IPS-18c (cell line): ENCODE measurements around the gene SHISAL1.
"Not testable (repeated sequence)": the region's sequence is repeated elsewhere in the genome, so short reads cannot be mapped to it uniquely, and the experiment has no call there.

Experiments
- H3K4me3 ChIP-seq: 2 replicates; pipeline ENCODE4 v1.7.0; 2013; ENCODE audit warnings: low read depth, mild to moderate bottlenecking, low read length, moderate library complexity; ENCODE audit not compliant: insufficient read depth
- H3K9me3 ChIP-seq: one replicate; pipeline ENCODE4 v1.6.1; 2013; ENCODE audit warnings: mild to moderate bottlenecking, low read length, moderate library complexity; ENCODE audit not compliant: control insufficient read depth, insufficient read depth

SHISAL1 gene

DNA sequence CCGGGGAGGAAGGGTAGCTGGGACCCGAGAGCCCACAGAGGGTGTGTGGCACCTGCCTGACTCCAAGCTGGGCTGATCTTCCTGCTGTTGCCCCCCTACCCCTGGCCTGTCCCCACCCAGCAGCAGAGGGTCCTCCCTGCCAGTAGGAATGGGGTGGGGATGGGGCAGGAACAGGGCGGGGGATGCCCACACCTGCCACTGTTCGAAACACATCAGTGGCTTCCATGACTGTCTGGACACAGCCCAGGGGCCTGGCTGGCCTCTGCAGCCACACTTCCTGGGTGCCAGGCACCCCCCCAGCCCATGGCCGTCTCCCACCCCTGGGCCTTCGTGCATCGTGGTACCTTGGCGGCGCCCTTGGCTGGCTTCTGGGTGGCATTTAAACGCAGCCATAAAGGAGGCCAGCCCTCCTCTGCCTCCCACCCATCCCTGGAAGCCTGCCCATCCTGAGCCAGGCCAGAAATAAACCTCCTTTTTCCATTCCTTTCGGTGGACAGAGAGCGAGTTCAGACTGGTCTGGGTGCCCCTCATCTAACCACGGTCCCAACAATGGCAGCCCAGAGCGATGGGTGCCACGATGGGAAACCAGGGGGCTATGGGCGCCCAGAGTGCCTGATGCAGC lies 745 bp upstream of the SHISAL1 start:
- Histone ChIP-seq H3K4me3 (no peak overlapping the region), H3K9me3 (no peaks in the 10 kb centered on the region)

DNA sequence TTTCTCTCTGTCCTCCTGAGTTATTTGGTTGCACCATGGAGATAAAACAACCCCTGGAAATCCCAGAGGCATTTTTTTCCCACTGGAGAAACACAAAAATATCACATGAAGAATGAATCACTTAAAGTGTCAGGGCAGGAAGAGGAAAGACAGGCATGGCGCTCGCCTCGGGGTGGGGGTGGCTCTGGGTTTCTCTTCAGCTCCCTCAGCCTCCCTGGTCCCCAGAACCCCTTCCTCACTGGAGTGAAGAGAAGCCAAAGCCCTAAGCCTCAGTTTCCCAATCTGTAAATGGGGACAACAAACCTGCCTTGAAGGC lies 938 bp downstream of the SHISAL1 start:
- no peak overlapping the region for H3K4me3 ChIP-seq
- H3K9me3 ChIP-seq, result no peaks in the 10 kb centered on the region

DNA sequence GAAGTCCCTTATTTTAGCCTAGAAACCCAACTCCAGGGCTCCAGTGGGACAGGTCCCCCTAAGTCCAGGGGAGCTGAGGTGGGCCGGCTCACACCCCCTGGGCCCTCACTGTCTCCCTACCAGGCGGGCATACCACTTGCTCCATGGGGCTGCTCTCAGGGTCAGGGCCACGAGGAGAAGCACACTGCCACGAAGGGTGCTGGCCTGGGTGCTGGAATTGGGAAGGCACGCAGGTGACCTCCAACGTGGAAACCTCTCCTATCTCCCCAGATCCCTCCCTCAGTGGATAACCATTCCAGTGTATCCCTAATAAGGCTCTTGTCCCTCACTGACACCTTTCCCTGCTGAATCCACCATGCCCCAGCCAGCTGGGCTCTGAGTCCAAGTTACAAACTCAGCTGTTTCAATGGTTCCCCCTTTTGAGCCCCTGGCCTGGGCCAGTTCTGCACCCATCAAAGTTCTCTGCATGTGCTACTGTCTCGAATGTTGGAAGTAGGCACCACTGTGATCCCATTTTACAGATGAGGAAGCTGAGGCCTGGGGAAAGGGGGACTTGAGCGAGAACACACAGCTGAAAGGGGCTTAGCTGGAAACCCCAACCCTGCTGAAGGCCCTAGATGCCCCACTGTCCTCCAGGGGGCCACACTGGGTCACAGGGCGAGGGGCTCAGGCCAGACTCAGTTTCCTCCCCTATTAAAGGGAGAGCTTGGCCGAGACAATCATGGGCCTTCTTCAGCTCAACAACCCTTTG lies 1.5 kb downstream of the SHISAL1 start:
- Histone ChIP-seq H3K4me3 (no peak overlapping the region), H3K9me3 (no peaks in the 10 kb centered on the region)

DNA sequence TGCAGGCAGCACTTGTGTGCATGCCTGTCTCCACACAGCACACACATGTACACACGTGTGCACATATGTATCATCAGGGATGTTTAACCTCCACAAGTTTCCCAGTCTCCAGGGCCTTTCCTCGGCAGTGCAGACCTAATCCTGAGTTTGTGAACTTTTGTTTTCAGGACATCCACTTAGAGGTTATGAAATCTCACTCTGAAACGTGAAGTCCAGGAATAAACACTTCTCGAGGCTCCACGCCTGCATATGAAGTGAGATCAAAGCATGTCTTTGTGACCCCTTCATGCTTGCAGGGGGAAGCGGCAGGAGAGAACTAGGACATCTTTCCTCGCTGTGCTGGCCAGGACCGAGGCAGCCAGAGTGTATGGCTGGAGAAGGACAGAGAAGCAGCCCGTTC lies 3.1 kb downstream of the SHISAL1 start:
- no peak overlapping the region for H3K4me3 ChIP-seq
- H3K9me3 ChIP-seq, result peaks cover 4% of the 10 kb centered on the region

DNA sequence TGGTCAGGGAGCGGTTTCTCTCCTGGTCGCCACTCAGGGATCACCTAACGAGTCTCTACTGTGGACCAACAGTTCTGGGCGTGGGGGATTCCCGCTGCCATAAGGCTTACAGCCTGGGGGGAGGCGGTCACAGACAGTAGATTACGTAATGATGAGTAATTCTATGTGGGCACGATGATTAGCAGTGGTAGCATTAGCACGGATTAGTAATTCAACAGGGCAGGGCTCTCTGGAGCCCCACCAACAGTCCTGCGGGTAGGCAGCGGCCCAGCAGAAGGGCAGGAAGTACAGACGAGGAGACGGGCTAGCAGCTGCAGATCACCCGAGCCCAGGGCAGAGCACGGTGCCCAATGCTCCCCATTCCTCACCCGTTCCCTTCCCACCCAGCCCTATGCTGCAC lies 3.6 kb downstream of the SHISAL1 start:
- H3K4me3 ChIP-seq, result no peak overlapping the region

DNA sequence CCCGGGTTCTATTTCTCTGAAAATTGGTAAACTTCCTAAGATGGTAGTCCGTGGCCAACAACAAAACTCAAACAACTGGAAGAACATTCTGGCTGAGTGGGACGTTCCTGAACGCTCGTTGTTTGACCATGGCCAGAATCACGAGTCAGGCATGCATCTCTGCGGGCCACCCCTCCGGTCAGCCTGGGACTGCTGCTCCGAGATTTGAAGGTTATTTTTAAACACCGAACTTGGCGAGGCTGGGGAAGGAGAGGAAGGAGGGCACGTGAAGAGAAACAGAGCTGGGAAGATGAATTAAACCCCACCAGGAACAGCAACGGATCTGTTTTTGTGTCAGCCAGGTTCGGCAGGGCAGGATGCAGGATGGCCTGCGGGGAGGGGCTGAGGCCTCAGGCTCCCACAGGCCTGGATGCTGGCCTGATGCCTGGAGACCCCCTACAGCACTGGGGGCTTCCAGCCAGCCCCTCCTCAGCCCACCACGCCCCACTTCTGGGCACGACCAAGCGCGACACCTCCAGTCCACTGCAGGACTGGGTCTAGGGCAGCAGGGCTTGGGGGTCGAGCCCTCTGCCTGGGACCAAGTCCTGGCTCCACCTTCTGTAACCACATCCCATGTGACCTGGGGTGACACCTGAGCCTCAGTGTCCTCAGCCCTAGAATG lies 5.1 kb downstream of the SHISAL1 start:
- no peak overlapping the region for H3K4me3 ChIP-seq
- H3K9me3 ChIP-seq, result peaks cover 4% of the 10 kb centered on the region

More for the DNA sequence above, 3.6 kb downstream of the SHISAL1 start:
- peaks cover 4% of the 10 kb centered on the region for H3K9me3 ChIP-seq

DNA sequence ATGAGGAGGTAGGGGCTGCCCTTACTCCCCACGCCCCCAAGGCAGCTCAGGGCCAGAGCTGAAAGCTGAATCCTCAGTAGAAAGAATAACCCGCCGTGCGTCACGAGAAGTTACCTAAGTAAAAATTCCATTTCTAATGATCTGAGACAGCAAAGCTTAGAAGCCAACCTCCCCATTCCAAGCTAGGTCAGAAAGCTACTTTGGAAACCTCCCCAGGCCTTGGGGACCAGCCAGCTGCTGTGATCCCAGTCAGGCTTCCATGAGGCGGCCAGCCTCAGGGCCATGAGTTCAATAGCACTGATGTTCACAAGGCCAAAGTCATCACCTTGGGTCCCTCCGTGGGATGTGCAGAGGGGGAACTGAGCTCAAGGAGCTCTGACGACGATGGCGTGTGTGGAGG lies 6.9 kb downstream of the SHISAL1 start:
- no peak overlapping the region for H3K4me3 ChIP-seq
- H3K9me3 ChIP-seq, result peaks cover 4% of the 10 kb centered on the region

DNA sequence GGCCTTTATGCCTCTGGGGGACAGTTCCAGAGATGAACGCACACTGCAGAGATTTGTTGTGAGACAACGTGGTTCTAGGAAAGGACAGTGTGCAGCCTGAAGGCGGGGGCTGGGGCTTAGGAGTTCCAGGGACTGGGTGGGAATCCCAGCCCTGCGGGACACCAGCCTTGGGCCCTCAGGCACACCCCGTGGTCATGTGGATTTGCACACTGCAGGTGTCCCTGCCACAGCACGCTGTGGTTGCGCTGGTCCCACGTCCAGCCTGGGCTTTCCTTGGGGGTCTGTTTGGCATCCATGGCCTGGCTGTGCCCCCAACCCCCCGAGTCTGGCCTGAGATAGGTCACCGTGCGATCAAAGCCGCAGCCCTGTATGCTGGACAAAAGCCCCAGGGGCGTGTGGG lies 7.3 kb downstream of the SHISAL1 start:
- Histone ChIP-seq H3K9me3 (peaks cover 4% of the 10 kb centered on the region), H3K4me3 (no peak overlapping the region)

DNA sequence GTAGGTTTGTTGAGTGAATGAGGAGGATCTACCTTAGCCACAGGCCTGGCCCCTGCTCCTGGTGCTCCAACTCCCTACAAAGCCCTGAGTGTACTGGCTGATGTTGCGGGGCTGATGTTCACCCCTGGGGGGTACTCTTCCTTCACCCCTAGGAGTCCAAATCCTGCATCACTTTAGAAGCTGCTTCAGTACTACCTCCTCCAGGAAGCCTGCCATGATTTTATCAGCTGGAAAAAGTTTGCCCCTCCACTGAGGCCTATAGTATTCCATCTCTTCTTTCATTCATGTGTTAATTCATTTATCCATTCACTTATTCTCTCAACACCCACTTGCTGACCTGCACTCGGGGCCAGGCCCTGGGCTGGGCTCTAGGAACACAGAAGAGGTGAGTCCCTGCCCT lies 7.8 kb downstream of the SHISAL1 start:
- Histone ChIP-seq H3K4me3 (no peak overlapping the region), H3K9me3 (peaks cover 4% of the 10 kb centered on the region)

DNA sequence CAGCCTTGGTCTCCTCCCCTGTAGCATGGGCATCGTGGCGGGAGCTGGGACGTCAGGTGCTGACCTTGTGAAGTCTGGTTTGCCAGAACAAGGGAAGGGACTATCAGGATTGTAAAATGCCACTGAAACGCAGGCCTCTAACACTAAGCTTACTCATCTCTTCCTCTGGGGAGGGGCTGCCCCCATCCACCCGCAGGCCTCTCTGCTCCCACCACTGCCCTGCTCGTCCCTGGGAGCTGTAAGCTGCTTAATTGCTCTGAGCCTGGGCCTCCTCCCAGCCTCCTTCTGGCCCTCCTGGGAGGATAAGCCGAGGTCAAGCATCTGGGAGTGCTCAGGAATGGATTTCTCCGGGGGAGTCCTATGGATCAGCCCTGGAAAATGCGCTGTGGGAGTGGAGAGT lies 8.4 kb downstream of the SHISAL1 start:
- H3K9me3 ChIP-seq, result peaks cover 4% of the 10 kb centered on the region
- H3K4me3 ChIP-seq, result no peak overlapping the region

DNA sequence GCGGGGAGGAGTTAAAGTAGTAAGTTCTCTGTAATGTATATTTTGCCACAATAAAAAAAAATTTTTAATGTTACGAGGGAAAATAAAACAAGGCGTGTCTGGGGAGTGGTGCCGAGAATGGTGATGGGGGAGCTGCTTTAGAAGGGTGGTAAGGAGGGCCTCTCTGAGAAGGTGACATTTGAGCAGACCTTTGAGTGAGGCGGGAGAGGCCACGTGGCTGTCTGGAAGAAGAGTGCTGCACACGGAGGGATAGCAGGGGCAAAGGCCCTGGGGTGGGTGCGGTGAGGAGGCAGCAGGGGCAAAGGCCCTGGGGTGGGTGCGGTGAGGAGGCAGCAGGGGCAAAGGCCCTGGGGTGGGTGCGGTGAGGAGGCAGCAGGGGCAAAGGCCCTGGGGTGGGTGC lies 10.4 kb downstream of the SHISAL1 start:
- H3K4me3 ChIP-seq, H3K9me3 ChIP-seq: not testable (repeated sequence)

DNA sequence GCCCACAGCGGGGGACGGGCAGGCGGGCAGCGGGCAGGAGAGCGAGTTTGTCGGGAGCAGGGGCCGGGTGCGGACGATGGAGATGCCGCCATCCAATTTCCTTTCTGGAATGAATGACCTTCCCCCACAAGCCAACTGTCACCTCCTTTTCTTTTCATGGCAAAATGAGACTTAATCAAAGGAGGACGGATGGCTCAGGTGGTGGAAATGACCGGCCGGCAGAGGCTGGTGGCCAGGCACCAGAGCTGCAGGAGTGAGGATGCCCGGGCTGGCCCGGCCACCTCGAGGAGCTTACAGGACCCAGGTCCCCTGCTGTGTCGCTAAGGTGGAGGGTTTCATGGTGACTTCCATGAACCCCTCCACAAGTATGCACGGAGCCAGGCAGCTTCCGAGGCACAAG lies 11.7 kb downstream of the SHISAL1 start:
- Histone ChIP-seq H3K4me3 (no peak overlapping the region), H3K9me3 (peaks cover 4% of the 10 kb centered on the region)

DNA sequence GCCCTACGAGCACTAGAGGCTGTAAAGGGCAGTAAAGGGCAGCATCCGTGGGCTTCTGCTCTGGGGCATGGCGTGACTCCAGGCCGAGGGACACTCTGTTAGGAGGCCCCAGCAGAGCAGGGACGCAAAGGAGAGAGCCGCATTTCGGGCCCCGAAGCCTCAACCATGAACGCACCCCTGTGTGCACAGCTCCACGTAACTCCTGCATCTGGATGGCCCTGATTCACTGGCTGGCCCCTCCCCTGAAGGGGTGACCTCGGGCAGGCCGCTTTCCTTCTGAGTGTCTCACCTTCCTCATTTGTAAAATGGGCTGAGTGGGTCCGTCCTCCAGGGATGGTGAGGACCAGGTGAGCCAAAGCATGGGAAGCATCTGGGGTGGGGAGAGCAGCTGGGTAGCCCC lies 13.6 kb downstream of the SHISAL1 start:
- H3K9me3 ChIP-seq, result no peaks in the 10 kb centered on the region
- no peak overlapping the region for H3K4me3 ChIP-seq

DNA sequence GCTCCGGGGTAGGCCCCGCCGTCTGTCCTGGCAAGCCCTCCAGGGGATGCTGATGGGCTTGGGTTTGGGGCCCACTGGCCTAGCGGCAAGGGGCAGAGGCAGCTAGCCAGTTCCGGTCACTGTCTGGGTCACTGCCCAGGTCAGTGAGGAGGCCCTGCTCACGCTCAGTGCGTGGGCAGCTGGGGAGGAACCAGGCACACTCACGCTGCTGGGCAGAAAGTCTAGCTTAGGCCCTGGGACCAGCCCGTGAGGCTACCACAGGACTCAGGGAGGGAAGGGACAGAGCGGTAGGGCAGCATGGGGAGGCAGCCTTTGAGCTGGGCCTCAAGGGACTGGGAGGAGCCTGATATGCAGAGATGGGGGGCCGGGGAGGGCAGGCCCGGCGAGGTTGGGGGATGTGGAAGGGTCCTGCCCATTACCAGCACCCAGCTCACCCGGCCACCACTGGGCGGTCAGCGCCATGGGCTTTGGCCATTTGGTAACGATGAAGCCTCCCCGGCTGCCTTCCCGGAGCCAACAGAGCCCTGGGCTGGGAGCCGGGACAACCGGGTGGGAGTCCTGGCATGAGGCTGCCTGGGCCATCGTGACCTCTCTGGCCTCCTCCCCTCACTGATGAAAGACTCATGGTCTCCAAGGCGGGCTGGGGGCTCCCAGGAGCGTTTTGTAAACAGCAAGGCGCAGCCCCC lies 14.2 kb downstream of the SHISAL1 start:
- H3K9me3 ChIP-seq, result no peaks in the 10 kb centered on the region
- no peak overlapping the region for H3K4me3 ChIP-seq

DNA sequence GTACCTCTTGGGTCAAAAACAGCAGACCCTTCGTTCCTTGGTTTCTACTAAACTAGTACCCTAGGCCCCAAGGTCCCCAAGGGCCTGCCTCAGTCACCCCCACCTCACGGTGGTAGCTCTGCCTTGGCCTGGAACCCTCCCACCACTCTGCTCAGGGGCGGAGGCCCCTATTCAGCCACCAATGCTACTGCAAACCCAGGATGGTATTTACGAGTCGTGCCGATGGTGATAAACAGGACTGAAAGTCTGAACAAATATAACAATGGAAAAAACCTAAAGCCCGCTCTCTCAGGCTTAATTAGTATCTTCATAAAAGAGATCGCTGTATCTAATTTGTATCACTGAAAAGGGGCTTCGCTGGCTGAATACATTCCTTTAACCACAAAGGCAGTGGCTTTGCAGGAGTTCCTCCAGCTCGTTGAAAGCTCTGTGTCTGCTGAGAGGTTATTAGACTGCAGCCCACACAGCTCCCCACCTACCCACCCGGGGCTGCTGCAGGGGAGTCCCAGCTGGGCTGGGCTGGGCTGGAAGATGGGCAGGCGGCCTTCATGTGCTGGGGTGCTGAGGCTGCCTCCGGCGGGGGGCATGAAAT lies 15.2 kb downstream of the SHISAL1 start:
- no peaks in the 10 kb centered on the region for H3K9me3 ChIP-seq

DNA sequence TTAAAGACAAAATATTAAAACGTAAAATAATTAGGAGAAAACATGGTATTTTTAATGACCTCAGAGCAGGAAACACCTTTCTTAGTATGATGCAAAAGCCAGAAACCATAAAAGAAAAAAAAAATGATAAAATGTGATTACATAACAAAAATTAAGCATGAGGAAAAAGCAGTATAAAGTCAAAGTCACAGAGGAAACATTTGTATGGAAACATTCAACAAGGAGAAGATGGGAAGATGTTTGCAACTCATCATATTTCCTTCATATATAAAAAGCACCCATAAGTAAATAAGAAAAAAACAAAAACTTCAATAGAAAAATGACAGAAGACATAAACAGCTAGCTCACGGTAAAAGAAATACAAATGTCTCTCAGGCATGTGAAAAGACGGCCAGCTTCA lies 17.3 kb downstream of the SHISAL1 start:
- H3K4me3 ChIP-seq, result no peak overlapping the region
- H3K9me3 ChIP-seq, result no peaks in the 10 kb centered on the region

More for the DNA sequence above, 15.2 kb downstream of the SHISAL1 start:
- no peak overlapping the region for H3K4me3 ChIP-seq

DNA sequence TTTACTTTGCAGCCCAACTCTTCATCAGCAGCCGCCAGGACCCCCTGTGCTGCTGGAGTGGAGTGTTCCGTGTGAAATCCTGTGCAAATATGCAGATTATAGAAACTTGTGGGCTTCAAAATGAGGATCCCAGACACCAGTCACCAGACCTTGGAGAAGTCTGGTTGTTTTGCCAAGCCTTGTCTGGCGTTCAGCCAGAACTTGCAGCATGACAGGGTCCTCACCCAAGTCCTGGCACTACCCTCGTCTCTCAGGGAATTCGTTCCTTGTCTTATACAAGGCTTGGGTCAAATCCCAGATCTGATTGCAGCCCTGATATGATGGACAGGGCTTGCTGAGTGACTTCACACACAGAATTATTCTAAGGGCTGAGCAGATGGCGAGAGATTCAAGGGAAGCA lies 18.9 kb downstream of the SHISAL1 start:
- H3K4me3 ChIP-seq, result no peak overlapping the region
- no peaks in the 10 kb centered on the region for H3K9me3 ChIP-seq

DNA sequence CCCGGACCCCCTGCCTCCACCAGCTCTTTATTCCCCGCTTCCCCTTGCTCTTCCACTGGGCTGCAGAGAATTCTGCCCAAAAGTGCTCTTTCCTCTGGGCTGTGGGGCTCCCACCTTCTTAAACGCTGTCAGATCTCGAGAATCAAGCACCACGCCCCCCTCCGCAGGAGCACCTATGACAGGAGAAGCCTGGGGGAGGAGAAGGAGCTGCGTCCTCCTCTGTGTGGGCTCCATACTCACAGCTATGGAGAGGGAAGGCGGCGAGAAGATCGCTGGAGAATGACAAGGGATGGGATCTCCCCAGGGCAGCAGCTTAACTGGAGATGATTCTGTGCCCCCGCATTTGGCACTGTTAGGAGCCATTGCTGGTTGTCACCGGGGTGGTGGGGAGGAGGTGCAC lies 19.7 kb downstream of the SHISAL1 start:
- Histone ChIP-seq H3K4me3 (no peak overlapping the region), H3K9me3 (no peaks in the 10 kb centered on the region)
